Measurements from ENCODE around the gene SLC16A7. TPM values are rescaled to one million over a fixed set of nuclear protein-coding genes. Genes with fewer than 3 reads are reported as not detected.

Gene SLC16A7
- polyA plus RNA-seq, 1 donor from 2014 or later = 2.3 TPM

DNA sequence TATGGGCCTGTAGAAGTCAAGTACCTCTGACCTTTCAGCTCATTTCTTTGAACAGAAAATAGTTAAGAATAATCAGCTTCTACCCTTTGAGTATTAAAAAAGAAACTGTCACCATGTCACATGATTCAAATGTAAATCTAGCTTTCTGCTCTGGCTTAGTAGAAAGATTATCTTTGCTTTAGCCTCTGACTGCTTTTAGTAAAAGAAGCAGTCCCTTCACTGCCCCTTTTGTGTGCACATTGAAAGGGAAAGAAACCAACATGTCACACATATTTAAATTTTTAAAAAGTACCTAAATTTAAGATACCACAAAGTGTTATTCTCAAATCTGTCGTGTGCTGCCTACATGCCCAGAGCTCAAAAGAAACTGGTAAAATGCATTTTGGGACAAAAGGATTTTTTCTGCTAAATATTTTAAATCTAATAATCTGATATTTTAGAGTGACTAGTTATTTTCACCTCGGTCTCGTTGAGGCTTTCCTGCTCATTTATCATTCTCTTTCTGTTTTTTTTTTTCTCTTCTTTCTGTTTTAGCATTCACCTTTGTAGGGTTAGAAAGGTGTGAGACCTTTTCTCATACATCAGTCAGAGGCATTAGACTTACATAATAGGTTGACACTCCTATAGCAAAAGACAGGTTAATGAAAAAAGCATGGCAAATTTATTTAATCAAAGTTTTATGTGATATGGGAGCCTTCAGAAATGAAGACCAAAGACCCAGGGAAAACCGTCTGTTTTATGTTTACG lies 41.3 kb downstream of the SLC16A7 start:
- H3K27me3 ChIP-seq (ENCODE audit: insufficient read depth, low read depth, low read length) = no peaks in the 10 kb centered on the region
- no peak overlapping the region for H3K27ac ChIP-seq (ENCODE audit: low read length)
- H3K36me3 ChIP-seq (ENCODE audit: insufficient read depth, low read length) = no peaks in the 10 kb centered on the region
- no peaks in the 10 kb centered on the region for H3K79me2 ChIP-seq (replicated peaks; ENCODE audit: insufficient read depth, low read length)
- no peak overlapping the region for H3K9ac ChIP-seq (ENCODE audit: low read length)
- TF ChIP-seq EP300 (conservative IDR thresholded peaks at IDR 0.05; ENCODE audit: poor library complexity, severe bottlenecking) (no peak), TAF1 (IDR thresholded peaks at IDR 0.05; ENCODE audit: low read depth) (no peak), RAD21 (conservative IDR thresholded peaks at IDR 0.05) (no peak), SMC3 (conservative IDR thresholded peaks at IDR 0.05; ENCODE audit: poor library complexity) (no peak), MXI1 (conservative IDR thresholded peaks at IDR 0.05; ENCODE audit: poor library complexity, severe bottlenecking) (no peak), EZH2 (IDR thresholded peaks at IDR 0.05; ENCODE audit: borderline replicate concordance, insufficient read depth, low read length, poor library complexity, severe bottlenecking) (no peak), POLR2AphosphoS5 (IDR thresholded peaks at IDR 0.05) (no peak)
- TF ChIP-seq, protein P1, sequence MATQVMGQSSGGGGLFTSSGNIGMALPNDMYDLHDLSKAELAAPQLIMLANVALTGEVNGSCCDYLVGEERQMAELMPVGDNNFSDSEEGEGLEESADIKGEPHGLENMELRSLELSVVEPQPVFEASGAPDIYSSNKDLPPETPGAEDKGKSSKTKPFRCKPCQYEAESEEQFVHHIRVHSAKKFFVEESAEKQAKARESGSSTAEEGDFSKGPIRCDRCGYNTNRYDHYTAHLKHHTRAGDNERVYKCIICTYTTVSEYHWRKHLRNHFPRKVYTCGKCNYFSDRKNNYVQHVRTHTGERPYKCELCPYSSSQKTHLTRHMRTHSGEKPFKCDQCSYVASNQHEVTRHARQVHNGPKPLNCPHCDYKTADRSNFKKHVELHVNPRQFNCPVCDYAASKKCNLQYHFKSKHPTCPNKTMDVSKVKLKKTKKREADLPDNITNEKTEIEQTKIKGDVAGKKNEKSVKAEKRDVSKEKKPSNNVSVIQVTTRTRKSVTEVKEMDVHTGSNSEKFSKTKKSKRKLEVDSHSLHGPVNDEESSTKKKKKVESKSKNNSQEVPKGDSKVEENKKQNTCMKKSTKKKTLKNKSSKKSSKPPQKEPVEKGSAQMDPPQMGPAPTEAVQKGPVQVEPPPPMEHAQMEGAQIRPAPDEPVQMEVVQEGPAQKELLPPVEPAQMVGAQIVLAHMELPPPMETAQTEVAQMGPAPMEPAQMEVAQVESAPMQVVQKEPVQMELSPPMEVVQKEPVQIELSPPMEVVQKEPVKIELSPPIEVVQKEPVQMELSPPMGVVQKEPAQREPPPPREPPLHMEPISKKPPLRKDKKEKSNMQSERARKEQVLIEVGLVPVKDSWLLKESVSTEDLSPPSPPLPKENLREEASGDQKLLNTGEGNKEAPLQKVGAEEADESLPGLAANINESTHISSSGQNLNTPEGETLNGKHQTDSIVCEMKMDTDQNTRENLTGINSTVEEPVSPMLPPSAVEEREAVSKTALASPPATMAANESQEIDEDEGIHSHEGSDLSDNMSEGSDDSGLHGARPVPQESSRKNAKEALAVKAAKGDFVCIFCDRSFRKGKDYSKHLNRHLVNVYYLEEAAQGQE (IDR thresholded peaks at IDR 0.05; ENCODE audit: borderline replicate concordance) = no peak
- H3K4me2 ChIP-seq (ENCODE audit: low read length) = no peak overlapping the region
- H3K4me3 ChIP-seq (ENCODE audit: low read length) = no peak overlapping the region
- no peaks in the 10 kb centered on the region for H3F3A ChIP-seq (ENCODE audit: insufficient read depth, low read length, poor library complexity, severe bottlenecking)
- H4K20me1 ChIP-seq (ENCODE audit: insufficient read depth) = no peaks in the 10 kb centered on the region
- no peaks in the 10 kb centered on the region for H3K9me3 ChIP-seq (ENCODE audit: low read length)
- no peaks in the 10 kb centered on the region for H3K9me2 ChIP-seq (ENCODE audit: insufficient read depth, low read length)
- no peak overlapping the region for H2AFZ ChIP-seq (ENCODE audit: low read depth, low read length)

GRCh38 chr12:59637692-59638070 lies 41.9 kb downstream of the SLC16A7 start:
- Histone ChIP-seq H3K9ac (ENCODE audit: low read length) (no peak overlapping the region), H2AFZ (ENCODE audit: low read depth, low read length) (no peak overlapping the region), H4K20me1 (ENCODE audit: insufficient read depth) (no peaks in the 10 kb centered on the region), H3K79me2 (replicated peaks; ENCODE audit: insufficient read depth, low read length) (no peaks in the 10 kb centered on the region), H3K9me3 (ENCODE audit: low read length) (no peaks in the 10 kb centered on the region), H3K27me3 (ENCODE audit: insufficient read depth, low read depth, low read length) (no peaks in the 10 kb centered on the region), H3K36me3 (ENCODE audit: insufficient read depth, low read length) (no peaks in the 10 kb centered on the region), H3K9me2 (ENCODE audit: insufficient read depth, low read length) (no peaks in the 10 kb centered on the region), H3F3A (ENCODE audit: insufficient read depth, low read length, poor library complexity, severe bottlenecking) (no peaks in the 10 kb centered on the region), H3K4me2 (ENCODE audit: low read length) (no peak overlapping the region), H3K4me3 (ENCODE audit: low read length) (no peak overlapping the region), H3K27ac (ENCODE audit: low read length) (no peak overlapping the region)
- TF ChIP-seq EZH2 (IDR thresholded peaks at IDR 0.05; ENCODE audit: borderline replicate concordance, insufficient read depth, low read length, poor library complexity, severe bottlenecking) (no peak), MXI1 (conservative IDR thresholded peaks at IDR 0.05; ENCODE audit: poor library complexity, severe bottlenecking) (no peak), SMC3 (conservative IDR thresholded peaks at IDR 0.05; ENCODE audit: poor library complexity) (no peak), RAD21 (conservative IDR thresholded peaks at IDR 0.05) (no peak), POLR2AphosphoS5 (IDR thresholded peaks at IDR 0.05) (no peak), TAF1 (IDR thresholded peaks at IDR 0.05; ENCODE audit: low read depth) (no peak)
- TF ChIP-seq, protein P2, sequence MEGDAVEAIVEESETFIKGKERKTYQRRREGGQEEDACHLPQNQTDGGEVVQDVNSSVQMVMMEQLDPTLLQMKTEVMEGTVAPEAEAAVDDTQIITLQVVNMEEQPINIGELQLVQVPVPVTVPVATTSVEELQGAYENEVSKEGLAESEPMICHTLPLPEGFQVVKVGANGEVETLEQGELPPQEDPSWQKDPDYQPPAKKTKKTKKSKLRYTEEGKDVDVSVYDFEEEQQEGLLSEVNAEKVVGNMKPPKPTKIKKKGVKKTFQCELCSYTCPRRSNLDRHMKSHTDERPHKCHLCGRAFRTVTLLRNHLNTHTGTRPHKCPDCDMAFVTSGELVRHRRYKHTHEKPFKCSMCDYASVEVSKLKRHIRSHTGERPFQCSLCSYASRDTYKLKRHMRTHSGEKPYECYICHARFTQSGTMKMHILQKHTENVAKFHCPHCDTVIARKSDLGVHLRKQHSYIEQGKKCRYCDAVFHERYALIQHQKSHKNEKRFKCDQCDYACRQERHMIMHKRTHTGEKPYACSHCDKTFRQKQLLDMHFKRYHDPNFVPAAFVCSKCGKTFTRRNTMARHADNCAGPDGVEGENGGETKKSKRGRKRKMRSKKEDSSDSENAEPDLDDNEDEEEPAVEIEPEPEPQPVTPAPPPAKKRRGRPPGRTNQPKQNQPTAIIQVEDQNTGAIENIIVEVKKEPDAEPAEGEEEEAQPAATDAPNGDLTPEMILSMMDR (IDR thresholded peaks at IDR 0.05; ENCODE audit: poor library complexity, severe bottlenecking) = no peak
- TF ChIP-seq, protein P1 (IDR thresholded peaks at IDR 0.05; ENCODE audit: borderline replicate concordance) = no peak
